Osteoblast (primary cell): ENCODE results near the gene OTUD4. TPM values are rescaled to one million over a fixed set of nuclear protein-coding genes. Genes with fewer than 3 reads are reported as not detected.
A peak's percentile ranks its signal among the peaks of the same experiment; 100 is the strongest.
"Not testable (repeated sequence)": the region's sequence is repeated elsewhere in the genome, so short reads cannot be mapped to it uniquely, and the experiment has no call there.

ENCODE experiments used
- DNase-seq: peaks from one replicate; pipeline ENCODE4 v3.0.0; 2011; ENCODE audit warnings: low spot score, mixed read lengths; ENCODE audit not compliant: insufficient read length; ENCODE audit errors: missing footprints
- H2AFZ ChIP-seq: 2 replicates; pipeline ENCODE4 v1.6.0; 2011; ENCODE audit warnings: mild to moderate bottlenecking, low read length
- H3K27ac ChIP-seq: 2 replicates; pipeline ENCODE4 v1.5.1; 2011; ENCODE audit warnings: mild to moderate bottlenecking, low read depth, low read length, moderate library complexity
- H3K27me3 ChIP-seq: 2 replicates; pipeline ENCODE4 v1.6.0; 2012; ENCODE audit warnings: mild to moderate bottlenecking, control low read depth, inconsistent platforms, low read length, moderate library complexity; ENCODE audit not compliant: insufficient read depth
- H3K36me3 ChIP-seq: 2 replicates; pipeline ENCODE4 v1.5.1; 2011; ENCODE audit warnings: mild to moderate bottlenecking, low read length, control low read depth, moderate library complexity; ENCODE audit not compliant: insufficient read depth
- H3K4me1 ChIP-seq: 2 replicates; pipeline ENCODE4 v1.5.1; 2011; ENCODE audit warnings: mild to moderate bottlenecking, low read length, control low read depth, moderate library complexity; ENCODE audit not compliant: insufficient read depth
- H3K4me2 ChIP-seq: 2 replicates; pipeline ENCODE4 v1.6.0; 2011; ENCODE audit warnings: mild to moderate bottlenecking, low read length; ENCODE audit not compliant: insufficient read depth
- H3K4me3 ChIP-seq: fragments of 200-600 bp; sonication (generic); 3 replicates; pipeline ENCODE4 v1.5.1; 2012; ENCODE audit warnings: mild to moderate bottlenecking, low read length, inconsistent platforms; ENCODE audit not compliant: insufficient read depth
- H3K79me2 ChIP-seq: 2 replicates; pipeline ENCODE4 v1.6.0; 2012; ENCODE audit warnings: mild to moderate bottlenecking, low read length, control low read depth, inconsistent platforms; ENCODE audit not compliant: insufficient read depth
- H3K9me3 ChIP-seq: 2 replicates; pipeline ENCODE4 v1.5.1; 2011; ENCODE audit warnings: low read depth, low read length, control low read depth
- H4K20me1 ChIP-seq: 2 replicates; pipeline ENCODE4 v1.6.0; 2012; ENCODE audit warnings: mild to moderate bottlenecking, low read length, control low read depth; ENCODE audit not compliant: insufficient read depth
- total RNA-seq: library from RNA; depleted of rRNA; stranded (reverse); fragments of >200 nt; gene quantifications from 2 replicates; pipeline ENCODE4 v1.2.3, GENCODE V29; 2012
- TF ChIP-seq, protein P1 (sequence below): IDR thresholded peaks from 2 replicates; pipeline ENCODE4 v1.5.1; 2011; ENCODE audit warnings: mild to moderate bottlenecking, low read depth, low read length, moderate library complexity; ENCODE audit errors: extremely low read depth

OTUD4 gene
- total RNA-seq, 1 donor: 22.8 TPM

DNA sequence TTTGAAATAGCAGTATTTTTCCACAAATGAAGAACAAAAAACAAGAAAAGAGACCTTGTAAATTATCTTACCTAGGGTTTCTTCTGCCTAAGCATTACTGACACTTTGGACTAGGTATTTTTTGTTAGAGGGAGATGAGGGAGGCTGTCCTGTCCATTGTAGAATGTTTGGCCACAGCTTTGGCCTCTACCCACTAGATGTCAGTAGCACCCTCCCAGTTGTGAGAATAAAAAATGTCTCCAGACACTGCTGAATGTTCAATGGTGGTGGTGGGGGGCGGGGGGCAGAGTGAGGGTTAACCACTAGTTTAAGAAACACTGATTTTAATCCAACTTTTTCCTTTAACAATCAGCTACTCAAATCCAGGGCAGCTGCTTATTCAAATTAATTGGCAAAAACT is 25.8 kb downstream of the OTUD4 start:
- H3K9me3 ChIP-seq: no peaks in the 10 kb centered on the region
- no peaks in the 10 kb centered on the region for H4K20me1 ChIP-seq
- TF ChIP-seq, protein P1, sequence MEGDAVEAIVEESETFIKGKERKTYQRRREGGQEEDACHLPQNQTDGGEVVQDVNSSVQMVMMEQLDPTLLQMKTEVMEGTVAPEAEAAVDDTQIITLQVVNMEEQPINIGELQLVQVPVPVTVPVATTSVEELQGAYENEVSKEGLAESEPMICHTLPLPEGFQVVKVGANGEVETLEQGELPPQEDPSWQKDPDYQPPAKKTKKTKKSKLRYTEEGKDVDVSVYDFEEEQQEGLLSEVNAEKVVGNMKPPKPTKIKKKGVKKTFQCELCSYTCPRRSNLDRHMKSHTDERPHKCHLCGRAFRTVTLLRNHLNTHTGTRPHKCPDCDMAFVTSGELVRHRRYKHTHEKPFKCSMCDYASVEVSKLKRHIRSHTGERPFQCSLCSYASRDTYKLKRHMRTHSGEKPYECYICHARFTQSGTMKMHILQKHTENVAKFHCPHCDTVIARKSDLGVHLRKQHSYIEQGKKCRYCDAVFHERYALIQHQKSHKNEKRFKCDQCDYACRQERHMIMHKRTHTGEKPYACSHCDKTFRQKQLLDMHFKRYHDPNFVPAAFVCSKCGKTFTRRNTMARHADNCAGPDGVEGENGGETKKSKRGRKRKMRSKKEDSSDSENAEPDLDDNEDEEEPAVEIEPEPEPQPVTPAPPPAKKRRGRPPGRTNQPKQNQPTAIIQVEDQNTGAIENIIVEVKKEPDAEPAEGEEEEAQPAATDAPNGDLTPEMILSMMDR: peak; percentile 63
- peak; percentile 49 for DNase-seq
- no peak overlapping the region for H3K27ac ChIP-seq
- no peak overlapping the region for H3K4me3 ChIP-seq
- peaks cover 24% of the 10 kb centered on the region for H3K36me3 ChIP-seq
- peaks cover 17% of the 10 kb centered on the region for H3K79me2 ChIP-seq
- H2AFZ ChIP-seq: no peak overlapping the region
- no peaks in the 10 kb centered on the region for H3K4me1 ChIP-seq
- no peaks in the 10 kb centered on the region for H3K27me3 ChIP-seq
- no peak overlapping the region for H3K4me2 ChIP-seq

DNA sequence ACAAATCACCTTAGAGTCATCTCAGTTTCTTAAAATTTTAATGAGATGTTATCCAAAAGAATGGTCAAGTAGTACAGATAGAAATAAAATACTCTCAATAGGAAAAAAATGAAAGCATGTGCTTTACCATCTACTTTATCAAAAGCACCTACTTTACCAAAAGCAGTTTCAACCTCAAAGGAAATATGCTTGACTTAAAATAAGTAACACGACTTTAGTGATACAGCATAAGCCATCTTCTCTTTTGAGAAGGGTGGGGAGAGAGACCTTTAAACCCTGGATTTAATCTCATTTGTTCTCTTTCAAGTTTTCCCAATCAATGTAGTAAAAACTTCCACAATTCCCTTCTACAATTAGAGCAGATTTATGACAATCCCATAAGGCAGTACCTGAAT is 26.5 kb downstream of the OTUD4 start:
- no peaks in the 10 kb centered on the region for H4K20me1 ChIP-seq
- no peaks in the 10 kb centered on the region for H3K27me3 ChIP-seq
- H3K4me2 ChIP-seq: no peak overlapping the region
- H3K9me3 ChIP-seq: no peaks in the 10 kb centered on the region
- TF ChIP-seq, protein P1: no peak
- no peak overlapping the region for H2AFZ ChIP-seq
- no peak overlapping the region for H3K27ac ChIP-seq
- H3K79me2 ChIP-seq: peaks cover 13% of the 10 kb centered on the region
- H3K36me3 ChIP-seq: peaks cover 30% of the 10 kb centered on the region
- no peak overlapping the region for H3K4me3 ChIP-seq
- no peaks in the 10 kb centered on the region for H3K4me1 ChIP-seq
- DNase-seq: no peak

DNA sequence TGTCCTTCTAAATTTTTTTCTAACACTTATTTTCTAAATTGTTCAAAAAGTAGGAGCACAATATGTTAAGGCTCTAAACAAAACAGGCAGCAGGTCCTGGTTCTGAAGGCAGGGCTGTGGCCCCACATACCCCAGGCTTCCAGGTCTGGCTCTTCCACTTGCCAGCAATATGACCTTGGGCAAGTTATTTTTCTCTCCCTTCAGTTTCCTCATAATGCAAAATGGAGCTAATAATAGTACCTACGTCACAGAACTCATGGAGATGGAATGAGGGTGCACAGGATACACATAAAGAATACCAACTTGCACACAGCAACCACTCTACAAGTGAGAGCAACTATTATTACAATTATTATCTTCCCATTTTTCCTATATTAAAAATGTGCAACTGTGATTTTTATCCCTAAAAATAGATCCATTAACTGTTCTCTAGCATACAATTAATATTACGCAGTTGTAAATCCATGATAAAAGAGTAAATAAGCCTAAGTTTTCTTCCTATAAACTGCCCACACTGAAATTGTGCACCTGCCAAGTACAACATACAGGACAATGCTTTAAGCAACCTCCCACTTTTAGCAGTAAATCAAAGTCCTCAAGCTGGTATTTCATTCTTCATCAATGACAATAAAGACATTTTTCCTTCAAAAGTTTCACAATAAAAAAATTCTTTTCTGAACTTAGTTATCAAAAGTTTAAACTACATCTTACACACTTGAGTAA is 27.0 kb downstream of the OTUD4 start:
- no peak for DNase-seq
- Histone ChIP-seq H4K20me1 (no peaks in the 10 kb centered on the region), H3K36me3 (peaks cover 34% of the 10 kb centered on the region), H3K27ac (peak overlapping the region; percentile 23), H3K79me2 (peaks cover 11% of the 10 kb centered on the region), H3K4me3 (no peak overlapping the region), H3K4me1 (no peaks in the 10 kb centered on the region), H2AFZ (no peak overlapping the region), H3K9me3 (no peaks in the 10 kb centered on the region), H3K4me2 (no peak overlapping the region), H3K27me3 (no peaks in the 10 kb centered on the region)
- TF ChIP-seq, protein P1: no peak

DNA sequence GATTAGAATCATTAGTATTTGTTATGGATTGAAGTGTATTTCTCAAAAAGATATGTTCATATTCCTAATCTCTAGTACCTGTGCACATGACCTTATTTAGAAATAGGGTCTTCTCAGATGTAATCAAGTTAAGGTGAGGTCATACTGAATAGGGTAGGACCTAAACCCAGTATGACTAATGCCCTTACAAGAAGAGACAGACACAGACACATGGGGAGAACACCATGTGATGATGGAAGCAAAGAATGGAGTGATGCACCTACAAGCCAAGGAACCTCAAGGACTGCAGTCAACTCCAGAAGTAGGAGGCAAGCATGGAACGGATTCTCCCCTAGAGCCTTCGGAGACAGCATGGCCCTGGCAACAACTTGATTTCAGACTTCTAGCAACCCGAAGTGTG is 31.4 kb downstream of the OTUD4 start:
- Histone ChIP-seq H3K36me3 (peaks cover 62% of the 10 kb centered on the region), H3K27me3 (no peaks in the 10 kb centered on the region), H3K79me2 (peaks cover 5% of the 10 kb centered on the region), H3K4me2 (no peak overlapping the region), H3K4me1 (no peaks in the 10 kb centered on the region), H4K20me1 (no peaks in the 10 kb centered on the region), H3K9me3 (no peaks in the 10 kb centered on the region), H3K27ac (no peak overlapping the region), H3K4me3 (no peak overlapping the region), H2AFZ (no peak overlapping the region)
- no peak for DNase-seq
- TF ChIP-seq, protein P1: no peak

DNA sequence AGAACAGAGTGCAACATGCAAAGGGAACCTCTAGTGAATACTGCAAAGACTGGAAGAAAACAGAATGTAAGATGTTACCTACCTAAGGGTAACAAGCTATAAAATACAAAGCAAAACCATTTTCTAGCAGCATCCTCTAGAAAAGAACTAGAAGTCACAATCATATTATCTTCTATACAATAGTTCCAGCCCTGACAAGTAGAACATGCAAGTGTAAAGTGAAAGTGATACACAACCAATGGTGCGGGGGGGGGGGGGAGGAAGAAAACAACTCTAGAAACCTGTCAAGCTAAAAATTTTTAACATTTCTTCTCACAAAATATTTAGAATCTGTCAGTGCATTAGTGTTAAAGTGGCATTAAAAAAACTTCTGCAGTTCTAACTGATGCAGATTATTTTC is 44.2 kb downstream of the OTUD4 start:
- not testable (repeated sequence) for H3K27ac ChIP-seq, H2AFZ ChIP-seq, DNase-seq, H3K4me1 ChIP-seq, H3K4me3 ChIP-seq, H3K4me2 ChIP-seq, H3K79me2 ChIP-seq, H4K20me1 ChIP-seq, H3K9me3 ChIP-seq, H3K27me3 ChIP-seq
- H3K36me3 ChIP-seq: peaks cover 33% of the 10 kb centered on the region
